Measurements from ENCODE around the gene AATK. TPM values are rescaled to one million over a fixed set of nuclear protein-coding genes. Genes with fewer than 3 reads are reported as not detected.

Gene AATK
- total and polyA plus RNA-seq, 10 of the 15 experiments (the other 5 are each of a cell fraction or from before 2014, with no cell fraction given): 0.04 TPM; not detected in 9

DNA sequence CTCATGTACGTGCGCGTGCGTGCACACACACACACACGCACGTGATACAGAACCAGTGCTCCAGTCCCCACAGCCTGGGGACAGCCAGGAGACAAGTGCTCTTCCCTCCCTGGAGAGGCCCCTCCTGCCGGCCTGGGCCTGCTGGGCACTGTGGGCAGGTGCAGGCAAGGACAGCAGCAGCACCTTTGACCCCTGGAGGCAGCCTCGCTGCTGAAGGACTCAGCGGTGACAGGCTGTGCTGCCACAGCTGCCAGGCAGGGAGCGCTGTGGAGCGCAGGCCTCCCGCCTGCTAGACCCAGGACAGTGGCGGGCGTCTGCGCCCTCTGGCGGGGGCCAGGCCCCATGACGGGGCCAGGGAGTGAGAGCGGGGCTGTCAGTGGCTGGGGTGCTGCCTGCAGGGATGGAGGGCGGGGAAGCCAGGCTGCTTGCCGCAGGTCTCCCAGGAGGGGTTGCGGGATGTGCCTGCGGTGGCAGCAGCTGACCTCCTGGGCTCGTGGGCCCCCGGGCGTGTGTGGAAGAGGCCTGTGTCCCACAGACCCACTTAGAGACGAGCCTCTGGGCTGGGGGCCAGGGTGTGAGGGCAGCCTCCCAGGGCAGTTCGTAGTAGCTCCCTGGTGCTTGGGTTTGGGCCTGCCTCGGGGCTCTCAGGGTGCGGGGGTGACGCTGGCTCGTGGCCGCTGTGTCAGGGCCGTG, 64.3 kb downstream of the AATK start (continued):
- TF ChIP-seq E2F4 (IDR thresholded peaks at IDR 0.05; ENCODE audit: low read depth, low read length) (no peak), SIN3A (IDR thresholded peaks at IDR 0.05; ENCODE audit: low read depth, low read length) (no peak), CHD1 (IDR thresholded peaks at IDR 0.05; ENCODE audit: low read depth, low read length) (no peak), STAT3 (IDR thresholded peaks at IDR 0.05; ENCODE audit: low read depth, low read length) (no peak), RCOR1 (conservative IDR thresholded peaks at IDR 0.05; ENCODE audit: low read depth, low read length) (no peak), IKZF2 (IDR thresholded peaks at IDR 0.05) (no peak; a peak in 1 of 4 replicates), BHLHE40 (IDR thresholded peaks at IDR 0.05; ENCODE audit: borderline replicate concordance in 1 of 2, low read depth in 2 of 2, low read length in 1 of 2) (peak; percentile 67 to 69; a peak in 3 of 4 replicates), MEF2A (IDR thresholded peaks at IDR 0.05; ENCODE audit: insufficient read depth, low read depth, low read length) (no peak), ZZZ3 (IDR thresholded peaks at IDR 0.05; ENCODE audit: control insufficient read depth, insufficient read length, low read depth) (no peak), KLF5 (IDR thresholded peaks at IDR 0.05; ENCODE audit: partially characterized antibody) (peak; percentile 43), REST (IDR thresholded peaks at IDR 0.05; ENCODE audit: low read depth, low read length) (no peak), PAX8 (IDR thresholded peaks at IDR 0.05) (no peak), IRF3 (IDR thresholded peaks at IDR 0.05) (no peak), EED (IDR thresholded peaks at IDR 0.05; ENCODE audit: low read depth) (no peak), SIX5 (IDR thresholded peaks at IDR 0.05; ENCODE audit: low read depth, low read length, severe bottlenecking) (no peak), HCFC1 (IDR thresholded peaks at IDR 0.05; ENCODE audit: low read length) (peak; percentile 43; the same call in 1 of the 2 replicates), ETV6 (conservative IDR thresholded peaks at IDR 0.05 in 1 of 2, IDR thresholded peaks at IDR 0.05 in 1 of 2; ENCODE audit: borderline replicate concordance in 1 of 2, low read depth in 1 of 2) (no peak), FOXK2 (IDR thresholded peaks at IDR 0.05) (no peak), ZNF384 (IDR thresholded peaks at IDR 0.05; ENCODE audit: borderline replicate concordance, low read depth, low read length) (no peak), RELB (IDR thresholded peaks at IDR 0.05; ENCODE audit: low read depth) (no peak), MYC (IDR thresholded peaks at IDR 0.05; ENCODE audit: insufficient read depth, insufficient read length, insufficient replicate concordance, low read length, severe bottlenecking) (no peak), SMAD5 (IDR thresholded peaks at IDR 0.05; ENCODE audit: low read depth) (no peak)

Measured in GM12878 (cell line).